HEK293 (cell line): ENCODE results near the gene TRIP4.

Experiments used
- SP7 ChIP-seq: fragments of 450-650 bp; formaldehyde crosslinking; IDR thresholded peaks from 2 replicates; pipeline ENCODE4 v1.5.1; 2016; ENCODE audit warnings: missing biosample characterization, missing genetic modification characterization
- ZEB2 ChIP-seq: fragments of 450-650 bp; formaldehyde crosslinking; IDR thresholded peaks from 2 replicates; pipeline ENCODE4 v1.5.1; 2016; ENCODE audit warnings: missing biosample characterization, missing genetic modification characterization
- ZNF549 ChIP-seq: fragments of 450-650 bp; IDR thresholded peaks from 2 replicates; pipeline ENCODE4 v1.5.1; 2018; ENCODE audit warnings: missing biosample characterization, missing genetic modification characterization, mild to moderate bottlenecking, inconsistent platforms, moderate library complexity
- ZNF585B ChIP-seq: fragments of 450-650 bp; formaldehyde crosslinking; IDR thresholded peaks from 2 replicates; pipeline ENCODE4 v1.5.1; 2016; ENCODE audit warnings: missing biosample characterization, missing genetic modification characterization
- ZXDB ChIP-seq: fragments of 450-650 bp; formaldehyde crosslinking; IDR thresholded peaks from 2 replicates; pipeline ENCODE4 v1.5.1; 2016; ENCODE audit warnings: missing biosample characterization, missing genetic modification characterization
- TF ChIP-seq, protein P1 (sequence below): fragments of 450-650 bp; formaldehyde crosslinking; IDR thresholded peaks from 2 replicates; pipeline ENCODE4 v1.5.1; 2016; ENCODE audit warnings: missing biosample characterization, missing genetic modification characterization, low read depth
- TF ChIP-seq, protein P2 (sequence below): fragments of 450-650 bp; formaldehyde crosslinking; IDR thresholded peaks from 2 replicates; pipeline ENCODE4 v1.5.1; 2016; ENCODE audit warnings: missing biosample characterization, missing genetic modification characterization
- TF ChIP-seq, protein P3 (sequence below): fragments of 450-650 bp; formaldehyde crosslinking; IDR thresholded peaks from 2 replicates; pipeline ENCODE4 v1.5.1; 2016; ENCODE audit warnings: missing biosample characterization, missing genetic modification characterization

DNA sequence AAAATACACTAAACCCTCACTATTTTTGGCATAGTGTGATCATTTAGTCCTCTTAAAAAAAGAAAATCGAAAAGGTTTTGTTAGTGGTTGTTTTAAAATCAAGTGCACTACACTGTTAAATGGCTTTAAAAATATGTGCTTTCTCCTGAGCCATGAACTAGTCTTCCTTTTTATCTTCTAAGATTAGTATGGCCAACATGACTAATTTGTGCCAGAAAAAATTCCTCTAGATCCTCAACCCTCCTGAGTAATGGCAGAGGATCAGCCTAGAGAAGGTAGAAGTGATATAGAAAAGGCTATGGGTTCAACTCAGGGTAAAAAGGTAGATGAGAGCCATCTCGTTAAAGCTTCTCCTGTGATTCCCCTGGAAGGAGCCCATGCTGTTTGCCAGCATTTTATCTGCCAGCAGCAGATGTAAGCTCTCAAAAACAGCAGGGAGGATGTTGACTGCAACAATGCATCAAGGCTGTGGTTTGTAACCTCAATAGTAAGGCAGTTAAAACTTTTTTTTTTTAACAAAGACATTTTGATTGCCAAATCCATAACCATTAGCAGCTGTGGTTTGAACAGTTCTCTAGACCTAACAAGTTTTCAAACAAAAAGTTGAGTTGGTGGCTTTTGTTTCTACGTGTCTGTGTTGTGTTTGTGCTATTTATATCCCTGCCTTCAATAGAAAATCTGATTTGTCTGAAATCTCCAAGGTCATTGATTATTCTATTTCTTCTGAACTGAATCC is 42.5 kb downstream of the TRIP4 start:
- TF ChIP-seq, protein P1, sequence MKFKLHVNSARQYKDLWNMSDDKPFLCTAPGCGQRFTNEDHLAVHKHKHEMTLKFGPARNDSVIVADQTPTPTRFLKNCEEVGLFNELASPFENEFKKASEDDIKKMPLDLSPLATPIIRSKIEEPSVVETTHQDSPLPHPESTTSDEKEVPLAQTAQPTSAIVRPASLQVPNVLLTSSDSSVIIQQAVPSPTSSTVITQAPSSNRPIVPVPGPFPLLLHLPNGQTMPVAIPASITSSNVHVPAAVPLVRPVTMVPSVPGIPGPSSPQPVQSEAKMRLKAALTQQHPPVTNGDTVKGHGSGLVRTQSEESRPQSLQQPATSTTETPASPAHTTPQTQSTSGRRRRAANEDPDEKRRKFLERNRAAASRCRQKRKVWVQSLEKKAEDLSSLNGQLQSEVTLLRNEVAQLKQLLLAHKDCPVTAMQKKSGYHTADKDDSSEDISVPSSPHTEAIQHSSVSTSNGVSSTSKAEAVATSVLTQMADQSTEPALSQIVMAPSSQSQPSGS (tag by site-specific recombination): no peak
- no peak for TF ChIP-seq ZNF585B (tag by site-specific recombination)
- TF ChIP-seq, protein P2, sequence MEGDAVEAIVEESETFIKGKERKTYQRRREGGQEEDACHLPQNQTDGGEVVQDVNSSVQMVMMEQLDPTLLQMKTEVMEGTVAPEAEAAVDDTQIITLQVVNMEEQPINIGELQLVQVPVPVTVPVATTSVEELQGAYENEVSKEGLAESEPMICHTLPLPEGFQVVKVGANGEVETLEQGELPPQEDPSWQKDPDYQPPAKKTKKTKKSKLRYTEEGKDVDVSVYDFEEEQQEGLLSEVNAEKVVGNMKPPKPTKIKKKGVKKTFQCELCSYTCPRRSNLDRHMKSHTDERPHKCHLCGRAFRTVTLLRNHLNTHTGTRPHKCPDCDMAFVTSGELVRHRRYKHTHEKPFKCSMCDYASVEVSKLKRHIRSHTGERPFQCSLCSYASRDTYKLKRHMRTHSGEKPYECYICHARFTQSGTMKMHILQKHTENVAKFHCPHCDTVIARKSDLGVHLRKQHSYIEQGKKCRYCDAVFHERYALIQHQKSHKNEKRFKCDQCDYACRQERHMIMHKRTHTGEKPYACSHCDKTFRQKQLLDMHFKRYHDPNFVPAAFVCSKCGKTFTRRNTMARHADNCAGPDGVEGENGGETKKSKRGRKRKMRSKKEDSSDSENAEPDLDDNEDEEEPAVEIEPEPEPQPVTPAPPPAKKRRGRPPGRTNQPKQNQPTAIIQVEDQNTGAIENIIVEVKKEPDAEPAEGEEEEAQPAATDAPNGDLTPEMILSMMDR (tag by site-specific recombination): no peak
- TF ChIP-seq, protein P3, sequence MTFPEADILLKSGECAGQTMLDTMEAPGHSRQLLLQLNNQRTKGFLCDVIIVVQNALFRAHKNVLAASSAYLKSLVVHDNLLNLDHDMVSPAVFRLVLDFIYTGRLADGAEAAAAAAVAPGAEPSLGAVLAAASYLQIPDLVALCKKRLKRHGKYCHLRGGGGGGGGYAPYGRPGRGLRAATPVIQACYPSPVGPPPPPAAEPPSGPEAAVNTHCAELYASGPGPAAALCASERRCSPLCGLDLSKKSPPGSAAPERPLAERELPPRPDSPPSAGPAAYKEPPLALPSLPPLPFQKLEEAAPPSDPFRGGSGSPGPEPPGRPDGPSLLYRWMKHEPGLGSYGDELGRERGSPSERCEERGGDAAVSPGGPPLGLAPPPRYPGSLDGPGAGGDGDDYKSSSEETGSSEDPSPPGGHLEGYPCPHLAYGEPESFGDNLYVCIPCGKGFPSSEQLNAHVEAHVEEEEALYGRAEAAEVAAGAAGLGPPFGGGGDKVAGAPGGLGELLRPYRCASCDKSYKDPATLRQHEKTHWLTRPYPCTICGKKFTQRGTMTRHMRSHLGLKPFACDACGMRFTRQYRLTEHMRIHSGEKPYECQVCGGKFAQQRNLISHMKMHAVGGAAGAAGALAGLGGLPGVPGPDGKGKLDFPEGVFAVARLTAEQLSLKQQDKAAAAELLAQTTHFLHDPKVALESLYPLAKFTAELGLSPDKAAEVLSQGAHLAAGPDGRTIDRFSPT (tag by site-specific recombination): no peak
- TF ChIP-seq ZXDB (tag by site-specific recombination): 0 out of 2 replicates have a peak, but pooled peaks have one; percentile 30
- 0 out of 2 replicates have a peak, but pooled peaks have one; percentile 16 for TF ChIP-seq ZEB2
- no peak for TF ChIP-seq ZNF549 (tag by site-specific recombination)
- TF ChIP-seq SP7 (tag by site-specific recombination): no peak
